Ovary (tissue), 3 donors: ENCODE measurements around the gene CLIC3.

Source experiments
- EP300 ChIP-seq: sonication (generic); formaldehyde crosslinking; IDR thresholded peaks from one replicate; pipeline ENCODE4 v1.6.1; 2017; ENCODE audit warnings: antibody characterized with exemption
- POLR2A ChIP-seq: fragments of 450-650 bp; IDR thresholded peaks from one replicate; pipeline ENCODE4 v1.6.1; 2017; ENCODE audit warnings: antibody characterized with exemption, mild to moderate bottlenecking, moderate library complexity
- TF ChIP-seq, protein P1 (sequence below), 3 donors: fragments of 450-650 bp in 2 of 3; fragments of 200-600 bp in 1 of 3; IDR thresholded peaks; one replicate each; pipeline versions ENCODE4 v1.5.1 to v1.8.0; 2016 to 2022; ENCODE audit warnings: antibody characterized with exemption in 3 of 3, mild to moderate bottlenecking in 1 of 3
- donor health status: DM: no; HTN: no; CAD: no.

DNA sequence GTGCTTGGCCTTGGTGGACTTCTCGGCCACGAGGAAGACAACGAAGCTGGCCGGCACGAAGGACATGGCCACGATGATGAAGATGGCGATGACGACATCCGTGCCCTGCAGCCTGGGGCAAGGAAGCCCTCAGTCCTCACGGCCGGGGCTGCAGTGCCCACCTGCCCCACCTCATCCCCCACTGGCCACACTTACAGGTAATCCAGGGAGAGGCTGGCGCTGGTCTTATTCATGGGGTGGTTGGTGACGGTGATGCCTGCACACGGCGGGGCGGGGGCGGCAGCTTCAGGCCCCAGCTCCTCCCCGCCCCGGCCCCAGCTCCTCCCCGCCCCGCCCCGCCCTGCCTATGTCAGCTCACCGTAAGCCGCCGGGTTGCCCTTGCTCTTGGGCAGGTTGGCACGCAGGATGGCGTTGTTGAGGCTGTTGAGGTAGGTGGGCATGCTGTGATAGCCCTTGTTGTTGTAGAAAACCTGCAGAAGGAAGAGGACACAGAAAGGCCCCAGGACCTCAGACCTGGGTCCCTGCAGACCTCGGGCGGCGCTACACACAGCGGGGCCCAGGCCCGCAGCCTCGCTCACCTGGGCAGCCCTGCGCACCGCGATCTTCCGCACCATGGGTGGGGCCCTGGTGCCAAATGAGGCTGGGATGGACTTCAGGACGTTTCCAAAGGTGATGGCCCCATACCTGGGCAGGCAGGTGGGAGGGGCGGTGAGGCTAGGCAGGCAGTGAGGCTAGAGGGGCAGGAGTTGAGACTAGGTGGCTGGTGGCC is 15.7 kb upstream of the CLIC3 start:
- TF ChIP-seq, protein P1, sequence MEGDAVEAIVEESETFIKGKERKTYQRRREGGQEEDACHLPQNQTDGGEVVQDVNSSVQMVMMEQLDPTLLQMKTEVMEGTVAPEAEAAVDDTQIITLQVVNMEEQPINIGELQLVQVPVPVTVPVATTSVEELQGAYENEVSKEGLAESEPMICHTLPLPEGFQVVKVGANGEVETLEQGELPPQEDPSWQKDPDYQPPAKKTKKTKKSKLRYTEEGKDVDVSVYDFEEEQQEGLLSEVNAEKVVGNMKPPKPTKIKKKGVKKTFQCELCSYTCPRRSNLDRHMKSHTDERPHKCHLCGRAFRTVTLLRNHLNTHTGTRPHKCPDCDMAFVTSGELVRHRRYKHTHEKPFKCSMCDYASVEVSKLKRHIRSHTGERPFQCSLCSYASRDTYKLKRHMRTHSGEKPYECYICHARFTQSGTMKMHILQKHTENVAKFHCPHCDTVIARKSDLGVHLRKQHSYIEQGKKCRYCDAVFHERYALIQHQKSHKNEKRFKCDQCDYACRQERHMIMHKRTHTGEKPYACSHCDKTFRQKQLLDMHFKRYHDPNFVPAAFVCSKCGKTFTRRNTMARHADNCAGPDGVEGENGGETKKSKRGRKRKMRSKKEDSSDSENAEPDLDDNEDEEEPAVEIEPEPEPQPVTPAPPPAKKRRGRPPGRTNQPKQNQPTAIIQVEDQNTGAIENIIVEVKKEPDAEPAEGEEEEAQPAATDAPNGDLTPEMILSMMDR (IDR thresholded peaks at IDR 0.05): no peak
- no peak for TF ChIP-seq EP300
- no peak for TF ChIP-seq POLR2A
